Measurements from ENCODE around the gene TOR1A. TPM values are rescaled to one million over a fixed set of nuclear protein-coding genes. Genes with fewer than 3 reads are reported as not detected.

The TOR1A gene
- total RNA-seq, 1 experiment from 2014 or later = 24.4 TPM

- ChIA-PET CTCF (no interaction called here), RAD21 (ENCODE audit: low non-redundant PET in 1 of 2, low total read pairs in 2 of 2, uncharacterized antibody in 2 of 2, unreplicated experiment in 2 of 2) (no interaction called here)
Measured at GRCh38 chr9:129786481-129786880, 37.5 kb downstream of the TOR1A start.

More at GRCh38 chr9:129786481-129786880, 37.5 kb downstream of the TOR1A start:
- POLR2A ChIA-PET = no interaction called here
- no peak overlapping the region for H2AFZ ChIP-seq (ENCODE audit: low read depth, low read length, poor library complexity, severe bottlenecking)
- peaks cover 3 to 11% of the 10 kb centered on the region in 2 experiments; a peak in 2 of 4 replicates for H3K4me1 ChIP-seq (ENCODE audit: control insufficient read depth in 1 of 2, insufficient read depth in 2 of 2, low read length in 2 of 2)
- intact Hi-C loops (cut with micrococcal nuclease) = no loop called here
- no peaks in the 10 kb centered on the region for H3K27me3 ChIP-seq (ENCODE audit: insufficient read depth, low read length)
- no peaks in the 10 kb centered on the region for H3K79me2 ChIP-seq (ENCODE audit: insufficient read depth, low read length)
- no TSS peak for BruUV-seq (replicated peaks)
- ATAC-seq (no peak), DNase-seq (ENCODE audit: low read depth, low spot score) (no peak)
- no peaks in the 10 kb centered on the region for H3K9me3 ChIP-seq (ENCODE audit: control insufficient read depth in 1 of 2, insufficient read depth in 1 of 2, low read depth in 1 of 2, low read length in 2 of 2)
- TF ChIP-seq ELF1 (IDR thresholded peaks at IDR 0.05; ENCODE audit: borderline replicate concordance, low read depth) = no peak
- no peak for TF ChIP-seq POLR2AphosphoS5 (IDR thresholded peaks at IDR 0.05; ENCODE audit: low read depth, low read length)
- no peak for TF ChIP-seq EGR1 (IDR thresholded peaks at IDR 0.05; ENCODE audit: low read depth)
- no peak for TF ChIP-seq CTCF (IDR thresholded peaks at IDR 0.05 in 2 of 3, conservative IDR thresholded peaks at IDR 0.05 in 1 of 3; ENCODE audit: borderline replicate concordance in 1 of 3, insufficient read depth in 1 of 3, low read depth in 2 of 3, low read length in 2 of 3)
- no peak for TF ChIP-seq MAX (IDR thresholded peaks at IDR 0.05)
- TF ChIP-seq CBX3 (IDR thresholded peaks at IDR 0.05; ENCODE audit: low read depth) = no peak
- no peak for TF ChIP-seq TCF7L2 (IDR thresholded peaks at IDR 0.05; ENCODE audit: borderline replicate concordance, extremely low read depth, insufficient read depth, insufficient read length)
- TF ChIP-seq ZBTB33 (IDR thresholded peaks at IDR 0.05; ENCODE audit: extremely low read depth, insufficient replicate concordance, low read length) = no peak
- no peak for TF ChIP-seq POLR2A (IDR thresholded peaks at IDR 0.05; ENCODE audit: borderline replicate concordance, extremely low read depth, insufficient read depth, insufficient read length)
- no peak for TF ChIP-seq ZFX (IDR thresholded peaks at IDR 0.05)
- TF ChIP-seq ATF3 (IDR thresholded peaks at IDR 0.05) = no peak
- H3K27ac ChIP-seq (ENCODE audit: low read depth, low read length) = no peak overlapping the region
- no peaks in the 10 kb centered on the region for H3K36me3 ChIP-seq (ENCODE audit: control insufficient read depth in 1 of 2, insufficient read depth in 2 of 2, low read length in 2 of 2)
- no peaks in the 10 kb centered on the region for H3K9me2 ChIP-seq (ENCODE audit: insufficient read depth)
- no peak overlapping the region for H3K9ac ChIP-seq (ENCODE audit: low read length)
- no peak overlapping the region for H3K4me3 ChIP-seq (replicated peaks in 1 of 2; ENCODE audit: low read depth in 1 of 2, low read length in 2 of 2)
- H4K20me1 ChIP-seq (ENCODE audit: insufficient read depth) = no peaks in the 10 kb centered on the region
- no peak overlapping the region for H3K4me2 ChIP-seq (ENCODE audit: low read length)
